ENCODE measurements around the gene TIPARP.

GRCh38 chr3:156702367-156702766 is 28.0 kb downstream of the TIPARP start:
- TF ChIP-seq, protein P1, sequence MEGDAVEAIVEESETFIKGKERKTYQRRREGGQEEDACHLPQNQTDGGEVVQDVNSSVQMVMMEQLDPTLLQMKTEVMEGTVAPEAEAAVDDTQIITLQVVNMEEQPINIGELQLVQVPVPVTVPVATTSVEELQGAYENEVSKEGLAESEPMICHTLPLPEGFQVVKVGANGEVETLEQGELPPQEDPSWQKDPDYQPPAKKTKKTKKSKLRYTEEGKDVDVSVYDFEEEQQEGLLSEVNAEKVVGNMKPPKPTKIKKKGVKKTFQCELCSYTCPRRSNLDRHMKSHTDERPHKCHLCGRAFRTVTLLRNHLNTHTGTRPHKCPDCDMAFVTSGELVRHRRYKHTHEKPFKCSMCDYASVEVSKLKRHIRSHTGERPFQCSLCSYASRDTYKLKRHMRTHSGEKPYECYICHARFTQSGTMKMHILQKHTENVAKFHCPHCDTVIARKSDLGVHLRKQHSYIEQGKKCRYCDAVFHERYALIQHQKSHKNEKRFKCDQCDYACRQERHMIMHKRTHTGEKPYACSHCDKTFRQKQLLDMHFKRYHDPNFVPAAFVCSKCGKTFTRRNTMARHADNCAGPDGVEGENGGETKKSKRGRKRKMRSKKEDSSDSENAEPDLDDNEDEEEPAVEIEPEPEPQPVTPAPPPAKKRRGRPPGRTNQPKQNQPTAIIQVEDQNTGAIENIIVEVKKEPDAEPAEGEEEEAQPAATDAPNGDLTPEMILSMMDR (IDR thresholded peaks at IDR 0.05; ENCODE audit: low read length), result no peak
- TF ChIP-seq EZH2phosphoT487 (IDR thresholded peaks at IDR 0.05; ENCODE audit: low read length) (no peak), EZH2 (optimal IDR thresholded peaks at IDR 0.05; ENCODE audit: low read depth, low read length) (no peak)

Data from MM.1S (cell line).